ENCODE data around the gene IFI44L. TPM values are rescaled to one million over a fixed set of nuclear protein-coding genes. Genes with fewer than 3 reads are reported as not detected.
A peak's percentile ranks its signal among the peaks of the same experiment; 100 is the strongest.

Gene IFI44L
- total and polyA plus RNA-seq, 2 of the 13 experiments (the other 11 are each of a cell fraction or from before 2014, with no cell fraction given), result 0.04 TPM

- TF ChIP-seq AFF4 (CRISPR knock-in tag; IDR thresholded peaks at IDR 0.05) (no peak), SUZ12 (IDR thresholded peaks at IDR 0.05; ENCODE audit: low read depth, low read length) (no peak), ZNF550 (CRISPR knock-in tag; IDR thresholded peaks at IDR 0.05; ENCODE audit: borderline replicate concordance) (no peak), HOXA3 (CRISPR knock-in tag; IDR thresholded peaks at IDR 0.05) (no peak), ZNF362 (CRISPR knock-in tag; IDR thresholded peaks at IDR 0.05; ENCODE audit: borderline replicate concordance) (no peak), ATF7-NPFF (CRISPR knock-in tag; IDR thresholded peaks at IDR 0.05; ENCODE audit: low read depth) (no peak)
Observed at GRCh38 chr1:78606274-78606673, 14.0 kb upstream of the IFI44L start (continued).

GRCh38 chr1:78607334-78607927, 12.8 kb upstream of the IFI44L start:
- H3K79me2 ChIP-seq (ENCODE audit: insufficient read depth, low read length), result no peaks in the 10 kb centered on the region
- H4K20me1 ChIP-seq (ENCODE audit: insufficient read depth, low read length), result no peaks in the 10 kb centered on the region
- intact Hi-C loops (cut with micrococcal nuclease; ENCODE audit: unreplicated experiment), result loop anchor here (1.0 kb wide), 1 partner anchor 462 kb away; no protein-coding TSS in a partner anchor
- peak overlapping the region; percentile 80 for H3K4me2 ChIP-seq (ENCODE audit: low read depth, low read length)
- H3K9ac ChIP-seq (ENCODE audit: insufficient read depth, low read depth, low read length), result peak overlapping the region; percentile 30; the same call in 1 of the 2 replicates
- ChIA-PET CTCF (ENCODE audit: low intra/inter-chr PET ratio, low total read pairs) (interaction anchor here (1.6 to 1.7 kb wide), 2 partner anchors 462 to 477 kb away, joined by 5 to 8 read pairs; no protein-coding TSS in a partner anchor), POLR2A (no interaction called here)
- BruUV-seq (replicated peaks), result no TSS peak
- no peak overlapping the region for H2AFZ ChIP-seq (ENCODE audit: low read length)
- peak; percentile 40 for FAIRE-seq
- in situ Hi-C loops (cut with HindIII; ENCODE audit: extremely low pct_ligation_motif_present, low pct_unique_long_range_greater_than_20kb), result loop anchor here (10.0 kb wide), 1 partner anchor 463 kb away; no protein-coding TSS in a partner anchor
- no peaks in the 10 kb centered on the region for H3K27me3 ChIP-seq (ENCODE audit: control insufficient read depth in 1 of 2, insufficient read depth in 2 of 2, low read length in 2 of 2)
- H3K27ac ChIP-seq (ENCODE audit: extremely low read length, insufficient read depth, low read length), result no peak overlapping the region
- peak overlapping the region; percentile 35 to 67 (median 54); a peak in 5 of 6 replicates for H3K4me3 ChIP-seq (replicated peaks in 1 of 3; ENCODE audit: insufficient read depth in 1 of 3, low read depth in 2 of 3, low read length in 3 of 3)
- no peak for DNase-seq (ENCODE audit: low spot score)
- WGBS (ENCODE audit: low lambda C conversion rate), result 29% methylated on average over 5 of the region's 5 CpGs
- peak; percentile 67 for ATAC-seq
- H3K9me3 ChIP-seq (ENCODE audit: low read length), result no peaks in the 10 kb centered on the region
- H3K4me1 ChIP-seq (ENCODE audit: insufficient read depth, low read length), result peaks cover 16% of the 10 kb centered on the region; the same call in 1 of the 2 replicates
- H3K36me3 ChIP-seq (replicated peaks in 1 of 2; ENCODE audit: control insufficient read depth in 1 of 2, insufficient read depth in 2 of 2, low read length in 2 of 2), result no peaks in the 10 kb centered on the region
- no peak for TF ChIP-seq ZNF318 (CRISPR knock-in tag; IDR thresholded peaks at IDR 0.05)
